Measurements from ENCODE around the gene RNF183. TPM values are rescaled to one million over a fixed set of nuclear protein-coding genes. Genes with fewer than 3 reads are reported as not detected.
A peak's percentile ranks its signal among the peaks of the same experiment; 100 is the strongest.

The RNF183 gene, protein sequence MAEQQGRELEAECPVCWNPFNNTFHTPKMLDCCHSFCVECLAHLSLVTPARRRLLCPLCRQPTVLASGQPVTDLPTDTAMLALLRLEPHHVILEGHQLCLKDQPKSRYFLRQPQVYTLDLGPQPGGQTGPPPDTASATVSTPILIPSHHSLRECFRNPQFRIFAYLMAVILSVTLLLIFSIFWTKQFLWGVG
- not detected for total RNA-seq

DNA sequence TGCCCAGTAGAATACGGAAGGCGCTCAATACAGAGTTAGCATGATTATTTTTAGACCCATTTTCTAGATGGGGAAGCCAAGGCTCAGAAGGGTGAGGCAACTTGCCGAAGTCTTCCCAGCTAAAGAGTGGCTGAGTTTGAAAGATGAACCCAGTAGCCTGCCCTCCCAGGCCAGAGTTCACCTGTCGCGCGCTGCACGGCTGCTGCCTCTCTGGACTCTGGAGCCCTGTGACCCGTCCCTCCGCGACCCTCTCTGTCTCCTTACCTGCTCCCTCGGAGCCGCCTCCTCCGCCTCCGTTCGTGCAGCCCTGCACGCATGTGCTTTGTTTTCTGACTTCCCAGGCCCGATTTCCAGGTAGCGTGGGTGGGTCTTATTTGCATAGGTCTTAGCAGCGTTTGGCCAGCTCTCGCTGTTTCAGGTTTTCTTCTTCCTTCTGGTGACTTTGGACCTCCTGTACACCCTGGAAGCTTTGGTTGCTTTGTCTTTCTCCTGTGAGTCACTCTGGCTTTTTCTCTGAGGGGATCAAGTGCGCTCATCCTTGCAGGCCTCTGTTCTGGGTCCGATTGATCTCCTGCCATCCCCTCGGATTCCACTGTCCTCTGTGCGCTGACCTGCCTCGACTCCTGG, at the start of gene RNF183:
RNF183 (minus strand) TSS at position 585 of the 627 bp plus-strand sequence. CDS start 5,192 bp downstream, outside the sequence.
- H3K9me3 Mint-ChIP-seq, result no peaks in the 10 kb centered on the region
- no peaks in the 10 kb centered on the region for H3K27me3 Mint-ChIP-seq
- DNase-seq, result no peak
- no peaks in the 10 kb centered on the region for H3K4me1 Mint-ChIP-seq
- H3K36me3 Mint-ChIP-seq, result no peaks in the 10 kb centered on the region
- no peak within 1 kb of the TSS for H3K27ac Mint-ChIP-seq
- H3K4me3 Mint-ChIP-seq, result no peak within 1 kb of the TSS

DNA sequence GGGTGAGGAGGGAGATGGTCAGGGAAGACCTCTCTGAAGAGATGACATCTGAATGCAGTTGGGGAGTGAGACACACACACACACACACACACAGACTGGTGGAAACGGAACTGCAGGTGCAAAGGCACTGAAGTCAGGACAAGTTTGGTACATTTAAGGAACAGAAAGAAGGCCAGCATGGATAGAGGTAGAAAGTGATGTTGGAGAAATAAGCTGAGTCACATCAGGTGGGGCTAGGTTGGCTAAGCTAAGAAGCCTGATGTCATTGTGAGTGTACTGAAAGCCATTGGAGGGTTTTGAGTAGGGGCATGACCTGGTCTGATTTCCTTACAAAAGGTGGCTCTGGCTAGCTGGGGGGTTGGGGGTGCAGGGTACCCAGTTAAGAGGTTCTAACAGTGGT, 49.2 kb upstream of the RNF183 start:
- H3K36me3 Mint-ChIP-seq, result peaks cover 4% of the 10 kb centered on the region
- H3K27ac Mint-ChIP-seq, result no peak overlapping the region
- H3K9me3 Mint-ChIP-seq, result no peaks in the 10 kb centered on the region
- H3K4me3 Mint-ChIP-seq, result no peak overlapping the region
- H3K27me3 Mint-ChIP-seq, result peaks cover 7% of the 10 kb centered on the region
- no peak for DNase-seq
- H3K4me1 Mint-ChIP-seq, result peaks cover 38% of the 10 kb centered on the region

DNA sequence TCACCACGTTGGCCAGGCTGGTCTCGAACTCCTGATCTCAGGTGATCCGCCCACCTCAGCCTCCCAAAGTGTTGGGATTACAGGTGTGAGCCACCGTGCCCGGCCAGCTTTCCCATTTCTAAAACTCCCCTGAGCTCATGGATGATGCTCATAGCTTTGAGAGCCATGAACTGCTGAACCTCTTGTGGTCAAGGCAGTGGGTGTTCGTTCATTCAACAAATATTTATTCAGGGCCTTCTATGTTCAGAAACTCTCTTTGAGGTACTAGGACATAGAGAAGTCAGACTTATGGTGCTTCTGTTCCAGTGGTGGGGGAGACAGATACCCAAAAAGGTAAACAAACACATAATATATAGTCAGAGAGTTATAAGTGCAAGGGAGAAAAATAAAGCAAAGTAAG, 48.8 kb upstream of the RNF183 start:
- Mint-ChIP-seq H3K4me3 (no peak overlapping the region), H3K36me3 (peaks cover 4% of the 10 kb centered on the region), H3K4me1 (peaks cover 42% of the 10 kb centered on the region), H3K27ac (peak overlapping the region; percentile 49), H3K9me3 (no peaks in the 10 kb centered on the region), H3K27me3 (peaks cover 7% of the 10 kb centered on the region)
- no peak for DNase-seq

DNA sequence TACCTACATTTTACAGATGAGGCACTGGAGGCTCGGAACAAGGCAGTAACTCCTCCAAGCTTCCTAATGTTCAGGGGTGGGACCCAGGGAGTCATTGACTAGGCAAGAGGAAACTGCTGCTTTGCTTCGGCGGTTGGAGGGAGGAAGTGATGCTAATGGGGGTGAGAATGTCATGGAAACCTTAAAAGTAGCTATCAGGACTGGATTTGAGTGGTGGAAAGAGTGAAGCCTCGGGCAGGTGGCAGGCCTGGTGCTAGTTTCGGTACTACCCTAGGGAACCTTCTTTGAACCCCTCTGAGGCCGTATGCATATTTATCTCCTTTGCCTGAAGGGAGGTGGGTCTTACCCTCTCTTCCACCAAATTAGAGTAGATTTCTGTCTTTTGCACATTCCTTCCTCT, 47.8 kb upstream of the RNF183 start:
- peak overlapping the region; percentile 83 for H3K4me3 Mint-ChIP-seq
- peaks cover 7% of the 10 kb centered on the region for H3K27me3 Mint-ChIP-seq
- peaks cover 4% of the 10 kb centered on the region for H3K36me3 Mint-ChIP-seq
- H3K4me1 Mint-ChIP-seq, result peaks cover 43% of the 10 kb centered on the region
- peak; percentile 77 for DNase-seq
- peak overlapping the region; percentile 87 for H3K27ac Mint-ChIP-seq
- no peaks in the 10 kb centered on the region for H3K9me3 Mint-ChIP-seq

DNA sequence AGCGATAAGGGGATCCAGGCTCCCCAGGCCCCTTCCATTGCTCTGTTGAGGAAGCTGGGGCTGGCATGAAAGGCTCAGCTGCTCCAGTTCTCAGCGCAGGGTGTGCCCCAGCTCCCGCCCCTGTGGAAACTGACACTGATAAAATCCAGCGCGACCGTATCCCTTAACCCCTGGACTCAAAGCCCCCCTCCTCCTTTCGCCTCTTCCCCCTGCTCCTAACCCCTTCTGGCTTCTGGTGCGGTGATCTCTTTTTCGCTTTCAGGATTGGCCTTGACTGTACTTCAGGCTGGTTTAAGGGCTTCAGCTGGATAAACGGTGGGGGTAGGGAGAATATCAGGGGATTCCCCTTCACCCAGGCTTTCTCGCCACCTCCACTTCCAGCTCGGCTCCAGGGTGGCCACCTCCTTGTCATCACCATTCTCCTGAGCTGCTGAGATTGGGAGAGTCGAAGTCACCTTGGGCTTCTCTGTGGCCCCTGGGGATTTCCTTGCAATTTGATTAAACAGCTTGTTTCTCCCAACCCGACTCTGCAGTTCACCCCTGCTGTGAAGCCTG, 47.0 kb upstream of the RNF183 start:
- peaks cover 4% of the 10 kb centered on the region for H3K36me3 Mint-ChIP-seq
- no peaks in the 10 kb centered on the region for H3K9me3 Mint-ChIP-seq
- H3K27me3 Mint-ChIP-seq, result peaks cover 7% of the 10 kb centered on the region
- DNase-seq, result peak; percentile 42
- peak overlapping the region; percentile 87 for H3K27ac Mint-ChIP-seq
- peak overlapping the region; percentile 83 for H3K4me3 Mint-ChIP-seq
- peaks cover 50% of the 10 kb centered on the region for H3K4me1 Mint-ChIP-seq

DNA sequence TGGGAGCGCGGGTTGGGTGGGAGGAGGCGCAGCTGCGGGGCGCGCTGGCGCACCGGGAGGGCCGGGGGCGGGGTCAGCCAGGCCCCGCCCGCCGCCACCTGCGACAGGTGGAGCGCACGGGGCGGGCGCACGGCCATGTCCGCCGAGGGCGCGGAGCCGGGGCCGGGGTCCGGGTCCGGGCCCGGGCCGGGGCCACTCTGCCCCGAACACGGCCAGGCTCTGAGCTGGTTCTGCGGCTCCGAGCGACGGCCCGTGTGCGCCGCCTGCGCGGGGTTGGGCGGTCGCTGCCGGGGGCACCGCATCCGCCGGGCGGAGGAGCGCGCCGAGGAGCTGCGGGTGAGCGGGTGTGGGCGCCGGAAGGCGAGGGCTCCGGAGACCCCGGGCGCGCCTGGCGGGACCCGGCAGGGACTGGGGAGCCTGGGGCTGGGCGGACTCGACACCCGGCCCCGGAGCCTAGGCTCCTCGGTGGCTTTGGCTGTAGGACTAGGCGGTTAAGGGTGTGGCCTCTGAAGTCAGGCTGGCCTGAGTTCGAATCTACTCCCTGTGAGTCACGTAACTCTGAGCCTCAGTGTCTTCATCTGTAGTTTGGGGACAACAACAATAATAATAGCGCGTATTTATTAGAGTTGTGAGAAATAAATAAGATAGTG, 46.4 kb upstream of the RNF183 start, which contains the start of gene BSPRY:
BSPRY (plus strand) TSS at position 97 of the 650 bp plus-strand sequence; CDS start at position 136, 39 bp downstream.
- H3K27me3 Mint-ChIP-seq, result peaks cover 7% of the 10 kb centered on the region
- peak within 1 kb of the TSS; percentile 87 for H3K27ac Mint-ChIP-seq
- peaks cover 4% of the 10 kb centered on the region for H3K36me3 Mint-ChIP-seq
- H3K4me1 Mint-ChIP-seq, result peaks cover 54% of the 10 kb centered on the region
- no peaks in the 10 kb centered on the region for H3K9me3 Mint-ChIP-seq
- peak; percentile 64 for DNase-seq
- peak within 1 kb of the TSS; percentile 83 for H3K4me3 Mint-ChIP-seq

DNA sequence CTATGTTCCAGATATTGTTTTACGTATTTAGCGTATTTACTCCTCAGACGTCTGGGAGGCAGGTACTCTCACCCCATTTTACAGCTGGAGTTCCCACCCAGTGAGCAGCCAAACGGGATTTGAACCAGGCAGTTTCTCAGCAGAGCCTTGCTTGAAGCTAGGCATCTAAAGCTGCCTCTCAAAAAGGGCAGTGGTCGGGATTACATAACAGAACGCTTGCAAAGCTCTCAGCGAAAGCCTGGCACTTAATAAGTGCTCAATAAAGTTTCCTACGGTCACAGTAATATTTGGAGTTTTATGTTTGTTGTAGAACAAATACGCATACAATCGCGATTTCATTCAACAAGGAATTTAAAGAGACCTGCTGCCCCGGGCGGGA, 45.9 kb upstream of the RNF183 start:
- no peak for DNase-seq
- Mint-ChIP-seq H3K27me3 (peaks cover 7% of the 10 kb centered on the region), H3K9me3 (no peaks in the 10 kb centered on the region), H3K27ac (no peak overlapping the region), H3K36me3 (peaks cover 4% of the 10 kb centered on the region), H3K4me3 (peak overlapping the region; percentile 75), H3K4me1 (peaks cover 54% of the 10 kb centered on the region)

DNA sequence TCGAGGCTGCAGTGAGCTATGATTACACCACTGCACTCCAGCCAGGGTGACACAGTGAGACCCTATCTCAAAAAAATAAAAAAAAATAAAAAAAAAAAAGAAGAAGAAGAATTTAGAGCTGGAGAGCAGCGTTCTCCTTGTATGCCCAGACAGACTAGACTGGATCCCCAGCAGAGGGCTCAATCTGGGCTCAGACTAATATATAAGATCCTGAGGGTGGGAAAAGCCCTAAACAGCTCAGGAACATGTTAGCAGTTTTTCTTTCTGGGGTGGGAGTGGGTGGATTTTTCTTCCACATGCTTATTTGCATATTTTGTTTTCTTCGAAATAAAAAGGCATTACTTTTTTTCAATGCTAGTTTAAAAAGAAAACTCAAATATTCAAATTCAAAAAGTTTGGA, 45.3 kb upstream of the RNF183 start:
- DNase-seq, result no peak
- Mint-ChIP-seq H3K9me3 (no peaks in the 10 kb centered on the region), H3K4me1 (peaks cover 59% of the 10 kb centered on the region), H3K4me3 (no peak overlapping the region), H3K36me3 (peaks cover 4% of the 10 kb centered on the region), H3K27me3 (peaks cover 7% of the 10 kb centered on the region), H3K27ac (no peak overlapping the region)

DNA sequence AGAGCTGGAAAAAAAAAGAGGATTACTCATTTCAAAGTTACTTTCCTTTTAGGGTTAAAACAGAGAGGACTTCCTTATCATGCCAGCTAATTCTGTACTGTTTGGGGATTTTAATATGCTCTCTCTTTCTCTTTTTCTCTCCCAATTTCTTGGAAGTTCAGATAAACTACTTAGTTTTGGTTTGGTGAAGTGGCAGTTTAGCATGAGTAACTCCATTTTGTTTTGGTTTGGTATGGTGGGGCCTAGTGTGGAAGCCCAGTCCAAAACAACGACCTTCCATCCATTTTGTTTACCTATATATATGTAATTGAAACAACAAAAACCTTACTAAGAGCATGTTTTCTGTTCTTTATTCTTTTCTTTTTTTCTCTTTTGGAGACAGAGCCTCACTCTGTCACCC, 42.5 kb upstream of the RNF183 start:
- H3K27ac Mint-ChIP-seq, result peak overlapping the region; percentile 18
- H3K4me3 Mint-ChIP-seq, result no peak overlapping the region
- H3K36me3 Mint-ChIP-seq, result no peaks in the 10 kb centered on the region
- DNase-seq, result no peak
- peaks cover 61% of the 10 kb centered on the region for H3K4me1 Mint-ChIP-seq
- H3K9me3 Mint-ChIP-seq, result peaks cover 2% of the 10 kb centered on the region
- H3K27me3 Mint-ChIP-seq, result peaks cover 3% of the 10 kb centered on the region

DNA sequence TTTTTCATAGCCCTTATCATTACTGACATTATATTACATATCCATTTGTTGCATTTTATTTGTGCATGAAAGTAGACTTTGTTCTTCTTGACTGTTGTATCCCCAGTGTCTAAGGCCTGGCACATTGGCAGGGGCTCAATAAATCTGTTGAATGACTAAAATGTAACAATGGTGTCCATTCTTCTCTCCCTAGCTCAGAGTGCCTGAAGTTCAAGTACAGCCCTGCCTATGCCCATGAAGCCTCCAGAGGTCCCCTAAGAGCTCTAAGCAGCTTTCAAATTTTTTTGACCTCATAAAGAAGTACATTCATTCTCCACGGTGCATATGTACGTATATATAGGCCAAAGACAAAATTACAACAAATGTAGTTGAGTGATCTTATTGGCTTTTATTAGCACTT, 42.0 kb upstream of the RNF183 start:
- Mint-ChIP-seq H3K4me3 (no peak overlapping the region), H3K9me3 (peaks cover 2% of the 10 kb centered on the region), H3K27me3 (peaks cover 3% of the 10 kb centered on the region), H3K27ac (no peak overlapping the region), H3K4me1 (peaks cover 58% of the 10 kb centered on the region), H3K36me3 (no peaks in the 10 kb centered on the region)
- DNase-seq, result no peak

DNA sequence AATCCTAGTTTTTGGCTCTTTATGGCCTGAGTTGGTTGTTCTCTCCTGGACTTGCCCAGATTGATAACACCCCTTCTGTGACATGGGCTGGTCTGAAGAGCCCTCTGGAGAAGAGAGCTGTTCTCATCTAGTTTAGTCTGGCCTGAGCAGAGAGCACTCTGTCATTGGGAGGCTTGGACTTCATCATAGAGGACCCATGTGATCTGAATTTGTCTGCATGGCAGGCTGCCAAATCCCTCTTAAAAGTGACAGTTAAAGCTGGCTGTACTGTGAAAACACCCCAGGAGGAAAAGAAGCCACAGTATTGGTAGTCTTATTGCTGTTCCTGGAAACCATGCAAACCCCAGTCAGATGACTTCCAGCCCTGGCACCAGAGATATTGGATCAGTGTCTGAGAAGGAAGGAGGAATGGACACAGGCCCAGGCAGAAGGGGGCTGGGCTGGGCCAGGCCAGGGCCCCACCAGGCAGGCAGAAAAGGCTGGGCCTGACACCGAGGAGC, 40.6 kb upstream of the RNF183 start:
- H3K4me3 Mint-ChIP-seq, result no peak overlapping the region
- peaks cover 56% of the 10 kb centered on the region for H3K4me1 Mint-ChIP-seq
- peaks cover 5% of the 10 kb centered on the region for H3K27me3 Mint-ChIP-seq
- peak; percentile 43 for DNase-seq
- H3K9me3 Mint-ChIP-seq, result peaks cover 2% of the 10 kb centered on the region
- H3K36me3 Mint-ChIP-seq, result no peaks in the 10 kb centered on the region
- H3K27ac Mint-ChIP-seq, result peak overlapping the region; percentile 40

DNA sequence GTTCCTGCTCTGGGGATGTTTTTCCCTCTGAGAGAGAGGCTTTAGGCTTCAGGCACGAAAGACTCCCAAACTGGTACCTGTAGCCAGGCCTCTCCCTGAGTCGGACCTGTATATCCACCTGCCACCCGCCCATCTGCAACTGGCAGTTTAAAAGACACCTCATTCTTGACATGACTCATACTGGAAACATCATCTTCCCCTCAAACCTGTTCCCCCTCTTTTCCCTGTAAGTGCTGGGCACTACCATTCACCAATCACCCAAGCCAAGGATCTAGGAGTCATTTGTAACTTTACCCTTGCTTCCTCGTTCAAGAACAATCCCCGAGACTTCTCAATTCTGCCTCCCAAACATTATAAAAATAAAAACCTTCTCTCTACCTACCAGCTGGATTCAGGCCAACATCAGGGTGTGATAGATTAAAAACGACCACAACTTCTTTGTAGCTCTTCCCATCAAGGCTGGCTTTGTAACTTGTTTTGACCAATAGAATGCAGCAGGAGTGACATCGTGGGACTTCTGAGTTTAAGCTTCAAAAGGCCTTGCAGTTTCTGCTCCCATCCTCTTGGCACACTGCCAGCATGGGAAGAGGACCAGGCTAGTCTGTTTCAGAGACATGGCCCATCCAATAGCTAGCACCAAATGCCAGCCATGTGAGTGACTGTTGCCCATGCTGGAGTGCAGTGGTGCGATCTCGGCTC, 38.7 kb upstream of the RNF183 start:
- H3K27ac Mint-ChIP-seq, result peak overlapping the region; percentile 69
- peaks cover 47% of the 10 kb centered on the region for H3K4me1 Mint-ChIP-seq
- H3K9me3 Mint-ChIP-seq, result peaks cover 2% of the 10 kb centered on the region
- H3K27me3 Mint-ChIP-seq, result peaks cover 6% of the 10 kb centered on the region
- DNase-seq, result peak; percentile 39
- H3K4me3 Mint-ChIP-seq, result peak overlapping the region; percentile 27
- no peaks in the 10 kb centered on the region for H3K36me3 Mint-ChIP-seq

DNA sequence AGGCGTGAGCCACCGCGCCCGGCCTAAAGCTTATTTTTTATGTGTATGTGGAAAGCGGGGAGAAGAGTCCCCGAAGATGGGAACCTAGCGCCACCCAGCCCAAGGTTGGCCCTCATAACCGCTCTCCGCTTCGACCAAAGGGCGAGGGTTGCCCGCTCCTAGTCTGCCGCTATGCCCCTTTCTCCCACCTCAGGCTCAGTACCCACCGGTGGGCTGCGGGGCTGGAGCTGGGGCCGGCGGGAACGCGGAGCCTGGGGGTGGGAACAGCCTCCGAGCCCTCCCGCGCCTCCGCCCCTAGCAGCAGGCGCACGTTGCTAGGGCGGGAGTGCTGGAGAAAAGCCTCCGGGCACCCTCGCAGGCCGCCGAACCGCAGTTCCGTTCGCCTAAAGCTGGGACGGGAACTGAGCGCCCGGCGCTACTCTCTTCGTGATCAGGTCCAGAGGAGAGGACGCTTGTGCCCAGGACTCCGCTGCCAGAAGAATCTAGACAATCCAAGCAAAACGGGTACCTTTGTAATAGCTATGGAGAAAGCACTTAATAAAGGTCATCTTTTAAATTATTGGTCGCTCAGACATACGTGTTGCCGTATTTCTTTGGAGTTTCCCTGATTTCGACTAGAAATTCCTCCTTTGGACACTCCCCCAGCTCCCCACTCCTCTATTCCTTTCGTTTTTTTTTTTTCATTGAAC, 37.0 kb upstream of the RNF183 start, which contains the start of gene WDR31:
WDR31 (minus strand) TSS at position 265 of the 689 bp plus-strand sequence. CDS start 8,253 bp downstream, outside the sequence.
- Mint-ChIP-seq H3K4me3 (peak within 1 kb of the TSS; percentile 87), H3K9me3 (peaks cover 2% of the 10 kb centered on the region), H3K36me3 (no peaks in the 10 kb centered on the region), H3K4me1 (peaks cover 38% of the 10 kb centered on the region), H3K27me3 (peaks cover 6% of the 10 kb centered on the region), H3K27ac (peak within 1 kb of the TSS; percentile 65)
- peak; percentile 86 for DNase-seq

DNA sequence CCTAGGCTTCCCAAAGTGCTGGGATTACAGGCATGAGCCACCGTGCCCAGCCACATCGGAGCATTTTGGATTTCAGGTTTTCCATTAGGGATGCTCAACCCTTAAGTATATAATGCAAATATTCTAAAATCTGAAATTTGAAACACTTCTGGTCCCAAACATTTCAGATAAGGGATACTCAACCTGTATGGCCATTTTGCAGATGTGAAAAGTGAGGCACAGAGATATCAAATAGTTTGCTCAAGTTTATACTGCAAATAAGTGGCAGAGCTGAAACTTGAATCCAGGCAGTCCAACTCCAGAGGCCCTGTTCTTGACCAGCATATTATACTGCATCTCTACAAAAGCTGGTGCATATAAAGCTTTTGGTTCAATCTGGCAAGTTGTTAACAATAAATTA, 34.5 kb upstream of the RNF183 start:
- Mint-ChIP-seq H3K36me3 (no peaks in the 10 kb centered on the region), H3K27ac (no peak overlapping the region), H3K9me3 (peaks cover 2% of the 10 kb centered on the region), H3K4me1 (peaks cover 25% of the 10 kb centered on the region), H3K4me3 (no peak overlapping the region), H3K27me3 (peaks cover 6% of the 10 kb centered on the region)
- no peak for DNase-seq

All from activated naive CD8-positive, alpha-beta T cell treated with anti-CD3 and anti-CD28 coated beads for 36 hours (primary cell).